ENCODE measurements around the gene MITF. TPM values are rescaled to one million over a fixed set of nuclear protein-coding genes. Genes with fewer than 3 reads are reported as not detected.

MITF gene
- total and polyA plus RNA-seq, 12 donors = 15.1 to 101 (median 81.7) TPM

DNA sequence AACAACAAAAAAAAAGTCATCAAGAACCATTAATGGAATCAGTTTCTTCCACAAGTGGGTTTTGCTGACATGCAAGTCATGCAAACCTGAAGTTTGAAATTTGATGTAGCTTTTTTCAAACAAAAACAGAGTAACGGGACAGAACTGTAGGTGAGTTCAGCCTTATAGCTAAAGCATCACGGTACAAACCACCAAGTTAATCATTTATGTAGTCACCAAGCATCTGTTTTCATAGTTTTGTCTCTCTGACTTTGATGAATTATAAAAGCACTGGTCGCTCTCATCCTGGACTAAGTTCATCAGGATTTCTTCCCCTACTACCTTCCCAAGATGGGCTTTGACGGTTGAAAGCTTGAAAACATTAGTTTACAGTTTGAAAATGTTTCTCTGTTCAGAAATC is 143.3 kb downstream of the MITF start:
- H3K27me3 ChIP-seq = no peaks in the 10 kb centered on the region
- TF ChIP-seq CTCF (IDR thresholded peaks at IDR 0.05) = no peak
- no peaks in the 10 kb centered on the region for H3K9me3 ChIP-seq
- peaks cover 0 to 26% (median 2%) of the 10 kb centered on the region in 9 donors for H3K4me1 ChIP-seq
- 80 to 86% methylated on average over 4 of the region's 4 CpGs for WGBS, 2 donors
- ATAC-seq = no peak
- H3K4me3 ChIP-seq = no peak overlapping the region
- peaks cover 0 to 13% (median 0%) of the 10 kb centered on the region in 9 donors for H3K36me3 ChIP-seq
- no peak for DNase-seq
- H3K27ac ChIP-seq = no peak overlapping the region
- intact Hi-C loops (cut with DNase I) = loop anchor here in 1 of 10 donors (5.0 kb wide), 1 partner anchor 60 kb away; no protein-coding TSS in a partner anchor

- H3K27ac ChIP-seq = peak overlapping the region in 5 of 10 donors; percentile 4 to 54 (median 32)
- intact Hi-C loops (cut with DNase I) = no loop called here
- ATAC-seq = no peak
Observed at GRCh38 chr3:69888040-69888942, 149.0 kb downstream of the MITF start.

GRCh38 chr3:69888943-69889315 is 149.7 kb downstream of the MITF start:
- 60 to 71% methylated on average over 3 of the region's 3 CpGs for WGBS, 2 donors
- TF ChIP-seq CTCF (IDR thresholded peaks at IDR 0.05) = no peak
- intact Hi-C loops (cut with DNase I) = no loop called here
- Histone ChIP-seq H3K4me3 (no peak overlapping the region), H3K27me3 (no peaks in the 10 kb centered on the region), H3K27ac (peak overlapping the region in 5 of 10 donors; percentile 4 to 54 (median 32)), H3K9me3 (no peaks in the 10 kb centered on the region), H3K4me1 (peaks cover 0 to 37% (median 4%) of the 10 kb centered on the region in 9 donors), H3K36me3 (peaks cover 0 to 11% (median 0%) of the 10 kb centered on the region in 9 donors)
- DNase-seq (no peak), ATAC-seq (peak in 1 of 8 donors; percentile 63)

More at GRCh38 chr3:69888040-69888942, 149.0 kb downstream of the MITF start:
- WGBS, 2 donors = 70 to 76% methylated on average over 13 of the region's 13 CpGs
- H3K36me3 ChIP-seq = peaks cover 0 to 11% (median 0%) of the 10 kb centered on the region in 9 donors
- no peak for TF ChIP-seq CTCF (IDR thresholded peaks at IDR 0.05)
- H3K9me3 ChIP-seq = no peaks in the 10 kb centered on the region
- no peak for DNase-seq
- H3K27me3 ChIP-seq = no peaks in the 10 kb centered on the region
- H3K4me3 ChIP-seq = no peak overlapping the region
- H3K4me1 ChIP-seq = peaks cover 0 to 35% (median 4%) of the 10 kb centered on the region in 9 donors

DNA sequence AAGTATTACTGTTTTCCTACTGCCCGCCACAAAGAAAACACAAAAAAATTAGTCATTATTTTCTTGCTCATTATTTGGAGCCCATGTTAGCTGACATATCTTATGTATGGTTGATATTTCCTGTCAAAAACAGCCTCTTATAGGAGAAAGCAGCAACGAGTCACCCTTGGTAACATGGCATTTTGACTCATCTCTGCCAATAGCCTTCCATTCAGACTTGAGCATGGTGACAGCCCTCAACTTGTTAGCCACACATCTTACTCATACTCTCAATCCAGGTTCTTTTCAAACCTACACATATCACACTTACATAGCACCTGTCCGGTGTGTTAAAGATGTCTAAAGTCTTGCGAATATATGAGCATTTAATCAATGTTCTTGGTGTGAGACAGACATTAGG is 150.8 kb downstream of the MITF start:
- no peak overlapping the region for H3K4me3 ChIP-seq
- H3K27me3 ChIP-seq = no peaks in the 10 kb centered on the region
- no peak overlapping the region for H3K27ac ChIP-seq
- no peaks in the 10 kb centered on the region for H3K9me3 ChIP-seq
- ATAC-seq (no peak), DNase-seq (no peak)
- intact Hi-C loops (cut with DNase I) = no loop called here
- TF ChIP-seq CTCF (IDR thresholded peaks at IDR 0.05) = no peak
- 87 to 91% methylated on average over 4 of the region's 4 CpGs for WGBS, 2 donors
- H3K36me3 ChIP-seq = peaks cover 0 to 5% (median 0%) of the 10 kb centered on the region in 9 donors
- peaks cover 0 to 45% (median 4%) of the 10 kb centered on the region in 9 donors for H3K4me1 ChIP-seq
